Lung (tissue), 12 donors: ENCODE measurements around the gene TTC7B. TPM values are rescaled to one million over a fixed set of nuclear protein-coding genes. Genes with fewer than 3 reads are reported as not detected.
A peak's percentile ranks its signal among the peaks of the same experiment; 100 is the strongest.
"Not testable (repeated sequence)": the region's sequence is repeated elsewhere in the genome, so short reads cannot be mapped to it uniquely, and the experiment has no call there.

Experiments
- ATAC-seq: fragments of 200-7000 bp; cut with Tn5 transposase; one replicate; pipeline ENCODE4 v1.9.1; 2020; ENCODE audit warnings: moderate number of reproducible peaks; ENCODE audit not compliant: insufficient read depth, low FRiP score
- DNase-seq, 3 donors: peaks; one replicate each; pipeline ENCODE4 v3.0.0-alpha.2; 2013 to 2017
- H3K27ac ChIP-seq, 2 donors: one replicate each; pipeline ENCODE4 v1.5.1; 2013; ENCODE audit warnings: mild to moderate bottlenecking in 2 of 2, moderate library complexity in 2 of 2, control low read depth in 1 of 2, inconsistent platforms in 1 of 2, low read depth in 1 of 2, low read length in 1 of 2
- H3K27me3 ChIP-seq, 3 donors: one replicate each; pipeline ENCODE4 v1.5.1; 2013; ENCODE audit warnings: low read length in 2 of 3; ENCODE audit not compliant: control insufficient read depth in 3 of 3, insufficient read depth in 3 of 3
- H3K36me3 ChIP-seq, 4 donors: one replicate each; pipeline ENCODE4 v1.5.1; 2013; ENCODE audit warnings: low read length in 4 of 4, mild to moderate bottlenecking in 1 of 4, moderate library complexity in 1 of 4; ENCODE audit not compliant: control insufficient read depth in 4 of 4, insufficient read depth in 4 of 4
- H3K4me1 ChIP-seq, 5 donors: one replicate each; pipeline ENCODE4 v1.5.1; 2013; ENCODE audit warnings: low read length in 5 of 5, mild to moderate bottlenecking in 2 of 5, moderate library complexity in 1 of 5; ENCODE audit not compliant: control insufficient read depth in 5 of 5, insufficient read depth in 5 of 5
- H3K4me3 ChIP-seq: one replicate; pipeline ENCODE4 v1.5.1; 2013; ENCODE audit warnings: mild to moderate bottlenecking, control low read depth, moderate library complexity
- H3K9ac ChIP-seq, 2 donors: one replicate each; pipeline ENCODE4 v1.5.1; 2013; ENCODE audit warnings: low read length in 2 of 2, control low read depth in 1 of 2; ENCODE audit not compliant: insufficient read depth in 1 of 2
- H3K9me3 ChIP-seq, 4 donors: one replicate each; pipeline ENCODE4 v1.5.1; 2013; ENCODE audit warnings: low read length in 3 of 4, mild to moderate bottlenecking in 1 of 4, moderate library complexity in 1 of 4; ENCODE audit not compliant: control insufficient read depth in 4 of 4, insufficient read depth in 3 of 4
- WGBS, 2 donors: extraction: QIAGEN DNeasy Blood & Tissue Kit; methylation state at CpG; one replicate each; pipeline ENCODE4 v1.1.7; 2013; 5-methylcytosine and 5-hydroxymethylcytosine counted together
- polyA plus RNA-seq, 2 donors: library from polyadenylated mRNA; stranded (reverse); fragments of 200-250 nt; gene quantifications; one replicate each; pipeline ENCODE4 v1.2.1, GENCODE V29; 2013
- total RNA-seq, 2 donors: library from RNA; depleted of rRNA in 1 of 2; stranded (reverse); fragments of >200 nt in 1 of 2; gene quantifications; one replicate each; pipeline ENCODE4 v1.2.1, GENCODE V29; 2014 to 2021
- TF ChIP-seq, protein P1 (sequence below): IDR thresholded peaks from 2 replicates; pipeline ENCODE4 v1.5.1; 2012; ENCODE audit warnings: mild to moderate bottlenecking; ENCODE audit errors: control extremely low read depth, extremely low read depth
- donor health status: control.
- donor health status: control.
- donor health status: Bipolar disorder and iron deficiency.
- donor health status: healthy.
- donor health status: DM: yes; HTN: yes; CAD: no.

TTC7B gene
- total and polyA plus RNA-seq, 4 donors = 11.0 to 39.6 (median 23.0) TPM

DNA sequence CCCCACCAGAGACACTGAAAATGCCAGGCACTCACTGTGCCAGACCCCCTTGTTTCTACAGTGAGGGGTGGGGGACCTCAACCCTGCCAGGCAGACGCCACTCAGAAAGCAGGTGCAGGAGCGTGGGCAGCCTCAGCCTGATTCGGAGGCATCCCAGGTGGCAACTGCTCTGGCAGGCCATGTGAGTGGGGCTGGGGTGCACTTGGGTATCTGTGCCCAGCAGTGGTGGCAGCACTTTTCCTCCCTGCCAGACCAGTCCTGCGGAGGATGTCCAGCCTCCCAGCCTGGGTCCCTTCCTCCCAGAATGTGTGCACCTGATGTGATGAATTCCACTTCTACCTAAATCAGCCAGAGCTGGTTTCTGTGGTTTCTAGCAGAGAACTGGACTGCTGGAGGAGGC, 13.4 kb upstream of the TTC7B start:
- TF ChIP-seq, protein P1, sequence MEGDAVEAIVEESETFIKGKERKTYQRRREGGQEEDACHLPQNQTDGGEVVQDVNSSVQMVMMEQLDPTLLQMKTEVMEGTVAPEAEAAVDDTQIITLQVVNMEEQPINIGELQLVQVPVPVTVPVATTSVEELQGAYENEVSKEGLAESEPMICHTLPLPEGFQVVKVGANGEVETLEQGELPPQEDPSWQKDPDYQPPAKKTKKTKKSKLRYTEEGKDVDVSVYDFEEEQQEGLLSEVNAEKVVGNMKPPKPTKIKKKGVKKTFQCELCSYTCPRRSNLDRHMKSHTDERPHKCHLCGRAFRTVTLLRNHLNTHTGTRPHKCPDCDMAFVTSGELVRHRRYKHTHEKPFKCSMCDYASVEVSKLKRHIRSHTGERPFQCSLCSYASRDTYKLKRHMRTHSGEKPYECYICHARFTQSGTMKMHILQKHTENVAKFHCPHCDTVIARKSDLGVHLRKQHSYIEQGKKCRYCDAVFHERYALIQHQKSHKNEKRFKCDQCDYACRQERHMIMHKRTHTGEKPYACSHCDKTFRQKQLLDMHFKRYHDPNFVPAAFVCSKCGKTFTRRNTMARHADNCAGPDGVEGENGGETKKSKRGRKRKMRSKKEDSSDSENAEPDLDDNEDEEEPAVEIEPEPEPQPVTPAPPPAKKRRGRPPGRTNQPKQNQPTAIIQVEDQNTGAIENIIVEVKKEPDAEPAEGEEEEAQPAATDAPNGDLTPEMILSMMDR = no peak
- H3K9me3 ChIP-seq = no peaks in the 10 kb centered on the region
- DNase-seq (no peak), ATAC-seq (no peak)
- no peak overlapping the region for H3K4me3 ChIP-seq
- H3K27me3 ChIP-seq = no peaks in the 10 kb centered on the region
- WGBS, 2 donors = 93 to 98% methylated on average over 4 of the region's 4 CpGs
- H3K9ac ChIP-seq = no peak overlapping the region
- no peaks in the 10 kb centered on the region for H3K36me3 ChIP-seq
- no peak overlapping the region for H3K27ac ChIP-seq
- H3K4me1 ChIP-seq = peaks cover 0 to 9% (median 4%) of the 10 kb centered on the region in 5 donors

DNA sequence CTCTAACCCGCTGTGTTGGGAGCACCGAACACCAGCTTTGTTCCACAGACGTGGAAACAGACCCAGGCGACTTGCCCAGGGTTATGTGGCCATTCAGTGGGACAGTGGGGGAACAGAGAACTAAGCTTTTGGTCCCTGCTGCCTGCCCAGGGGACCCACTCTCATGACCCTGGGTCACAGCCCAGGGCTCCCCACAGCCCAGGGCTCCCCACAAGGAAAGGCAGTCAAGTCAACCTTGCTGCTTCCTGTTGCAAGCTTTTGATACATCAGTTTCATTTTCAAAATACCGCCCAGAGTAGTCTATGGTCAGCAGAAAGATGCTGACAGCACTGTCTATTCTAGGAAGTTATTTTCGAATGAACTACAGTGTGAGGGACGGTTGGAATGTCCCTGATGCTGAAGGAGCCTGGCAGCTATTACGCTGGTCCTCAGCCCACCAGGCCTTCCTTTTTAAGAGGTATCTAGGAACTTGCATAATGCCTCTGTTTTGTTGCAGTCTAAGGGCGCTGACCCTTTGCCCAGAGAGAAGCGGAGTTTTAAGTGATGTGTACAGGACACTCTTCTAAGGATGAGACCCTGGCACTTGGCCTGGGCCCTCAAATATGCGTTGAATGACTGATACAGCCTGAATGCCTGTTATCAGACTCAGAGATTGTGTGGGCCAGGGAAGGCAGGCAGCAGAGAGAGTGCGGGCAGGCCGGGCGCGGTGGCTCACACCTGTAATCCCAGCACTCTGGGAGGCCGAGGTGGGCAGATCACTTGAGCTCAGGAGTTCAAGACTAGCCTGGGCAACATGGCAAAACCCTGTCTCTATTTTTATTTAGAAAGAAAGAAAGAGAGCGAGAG, 12.6 kb upstream of the TTC7B start:
- TF ChIP-seq, protein P1 = no peak
- peaks cover 0 to 9% (median 4%) of the 10 kb centered on the region in 5 donors for H3K4me1 ChIP-seq
- H3K9me3 ChIP-seq = no peaks in the 10 kb centered on the region
- DNase-seq (peak in 2 of 3 donors; percentile 33 to 36), ATAC-seq (peak; percentile 38)
- no peak overlapping the region for H3K4me3 ChIP-seq
- H3K9ac ChIP-seq = no peak overlapping the region
- peak overlapping the region; percentile 75 to 87 for H3K27ac ChIP-seq
- WGBS, 2 donors = 64 to 72% methylated on average over 17 of the region's 17 CpGs
- no peaks in the 10 kb centered on the region for H3K27me3 ChIP-seq
- H3K36me3 ChIP-seq = no peaks in the 10 kb centered on the region

DNA sequence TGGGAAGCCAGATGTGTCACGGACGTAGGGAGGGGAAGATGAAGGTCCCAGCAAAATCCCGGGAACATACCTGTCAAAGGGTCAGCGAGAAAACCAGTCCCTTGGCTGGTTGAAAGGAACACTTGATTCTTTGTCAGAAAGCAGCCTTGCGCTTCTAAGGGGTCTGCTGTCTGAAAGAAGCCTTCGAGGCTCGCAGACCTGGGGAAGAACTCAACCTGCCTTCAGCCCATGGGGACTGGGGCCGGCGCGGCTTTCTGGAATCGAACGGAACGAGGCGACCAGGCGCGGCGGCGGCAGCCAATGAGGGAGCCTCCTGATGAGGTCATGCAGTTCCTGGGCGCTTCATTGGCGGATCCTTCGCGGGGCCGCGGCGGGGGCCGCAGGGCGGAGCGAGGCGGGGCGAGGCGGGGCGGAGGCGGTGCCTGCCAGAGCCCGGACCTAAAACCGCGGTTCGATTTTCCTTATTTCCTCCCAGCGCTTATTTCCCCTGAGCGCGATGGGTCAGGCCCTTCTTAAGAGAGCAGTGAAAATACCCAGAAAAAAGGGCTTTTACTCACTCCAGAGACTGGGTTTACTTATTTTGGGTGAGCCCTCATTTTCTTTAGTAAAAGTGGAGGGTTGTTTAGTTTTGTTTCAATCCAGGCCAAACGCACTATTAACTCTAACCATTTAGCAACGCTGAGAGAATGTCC, 11.8 kb upstream of the TTC7B start:
- ATAC-seq (peak; percentile 99), DNase-seq (peak; percentile 94 to 95 (median 94))
- Histone ChIP-seq H3K27ac (peak overlapping the region; percentile 75 to 87), H3K36me3 (no peaks in the 10 kb centered on the region), H3K9me3 (no peaks in the 10 kb centered on the region), H3K4me3 (peak overlapping the region; percentile 22), H3K4me1 (peaks cover 0 to 9% (median 4%) of the 10 kb centered on the region in 5 donors), H3K27me3 (no peaks in the 10 kb centered on the region), H3K9ac (peak overlapping the region; percentile 20 to 95)
- WGBS, 2 donors = 2 to 3% methylated on average over 39 to 42 of the region's 42 CpGs
- TF ChIP-seq, protein P1 = no peak

DNA sequence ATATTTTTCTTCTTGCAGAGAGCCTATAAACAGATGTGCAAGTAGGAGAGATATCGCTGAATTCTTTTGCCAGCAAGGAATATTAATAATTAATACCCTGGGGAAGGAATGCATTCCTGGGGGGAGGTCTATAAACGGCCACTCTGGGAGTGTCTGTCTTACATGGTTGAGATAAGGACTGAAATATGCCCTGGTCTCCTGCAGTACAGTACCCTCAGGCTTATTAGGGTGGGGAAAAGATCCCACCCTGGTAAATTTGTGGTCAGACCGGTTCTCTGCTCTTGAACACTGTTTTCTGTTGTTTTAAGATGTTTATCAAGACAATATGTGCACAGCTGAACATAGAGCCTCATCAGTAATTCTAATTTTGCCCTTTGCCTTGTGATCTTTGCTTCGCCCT, 7.3 kb upstream of the TTC7B start:
- not testable (repeated sequence) for H3K9me3 ChIP-seq, H3K4me1 ChIP-seq, H3K36me3 ChIP-seq, ATAC-seq, H3K27me3 ChIP-seq, H3K27ac ChIP-seq, H3K4me3 ChIP-seq, DNase-seq, H3K9ac ChIP-seq
- WGBS, 2 donors = 80 to 92% methylated on average over 4 of the region's 4 CpGs
